Trophoblast cell (in vitro differentiated cells and primary cell): ENCODE results near the gene ADIPOR2.

Source experiments
- DNase-seq, 2 donors: peaks; one replicate each; pipeline ENCODE4 v3.0.0-alpha.2; 2016
- H2AFZ ChIP-seq: 2 replicates; pipeline ENCODE4 v1.6.1; 2013; ENCODE audit warnings: low read length, moderate library complexity, mild to moderate bottlenecking; ENCODE audit not compliant: insufficient read depth, poor library complexity
- H2AK5ac ChIP-seq: 2 replicates; pipeline ENCODE4 v1.6.1; 2013; ENCODE audit warnings: mild to moderate bottlenecking, low read length
- H2BK120ac ChIP-seq: 2 replicates; pipeline ENCODE4 v1.6.1; 2013; ENCODE audit warnings: low read length, mild to moderate bottlenecking, moderate library complexity; ENCODE audit not compliant: insufficient read depth, poor library complexity
- H2BK12ac ChIP-seq: 2 replicates; pipeline ENCODE4 v1.6.1; 2013; ENCODE audit warnings: mild to moderate bottlenecking, low read length, moderate library complexity
- H2BK5ac ChIP-seq: 2 replicates; pipeline ENCODE4 v1.6.1; 2013; ENCODE audit warnings: low read length, low read depth, moderate library complexity, mild to moderate bottlenecking; ENCODE audit not compliant: poor library complexity
- H3K14ac ChIP-seq: 2 replicates; pipeline ENCODE4 v1.6.1; 2013; ENCODE audit warnings: mild to moderate bottlenecking, low read length
- H3K18ac ChIP-seq: 2 replicates; pipeline ENCODE4 v1.6.1; 2013; ENCODE audit warnings: mild to moderate bottlenecking, low read length
- H3K23ac ChIP-seq: 2 replicates; pipeline ENCODE4 v1.6.1; 2013; ENCODE audit warnings: low read length
- H3K27ac ChIP-seq: 2 replicates; pipeline ENCODE4 v1.5.1; 2013; ENCODE audit warnings: low read depth, mild to moderate bottlenecking, inconsistent platforms, low read length, moderate library complexity
- H3K27me3 ChIP-seq: 2 replicates; pipeline ENCODE4 v1.6.1; 2013; ENCODE audit warnings: inconsistent platforms, mild to moderate bottlenecking, low read length, moderate library complexity; ENCODE audit not compliant: insufficient read depth
- H3K36me3 ChIP-seq, 2 experiments: 1 replicate in 1 of 2; 2 replicates in 1 of 2; pipeline ENCODE4 v1.6.1; 2013; ENCODE audit warnings: low read length in 2 of 2, mild to moderate bottlenecking in 2 of 2, moderate library complexity in 1 of 2; ENCODE audit not compliant: insufficient read depth in 2 of 2, control insufficient read depth in 1 of 2
- H3K4ac ChIP-seq: 2 replicates; pipeline ENCODE4 v1.6.1; 2013; ENCODE audit warnings: low read depth, mild to moderate bottlenecking, low read length, moderate library complexity
- H3K4me1 ChIP-seq, 2 experiments: 1 replicate in 1 of 2; 2 replicates in 1 of 2; pipeline ENCODE4 v1.6.1; 2013; ENCODE audit warnings: low read length in 2 of 2, mild to moderate bottlenecking in 2 of 2, moderate library complexity in 1 of 2; ENCODE audit not compliant: insufficient read depth in 2 of 2, control insufficient read depth in 1 of 2
- H3K4me2 ChIP-seq: 2 replicates; pipeline ENCODE4 v1.6.1; 2013; ENCODE audit warnings: inconsistent platforms, mild to moderate bottlenecking, low read length, moderate library complexity
- H3K4me3 ChIP-seq: 2 replicates; pipeline ENCODE4 v1.5.1; 2013; ENCODE audit warnings: mild to moderate bottlenecking, low read depth, low read length, inconsistent platforms
- H3K79me1 ChIP-seq: one replicate; pipeline ENCODE4 v1.6.1; 2013; ENCODE audit warnings: low read length
- H3K79me2 ChIP-seq: 2 replicates; pipeline ENCODE4 v1.6.1; 2013; ENCODE audit warnings: low read length, mild to moderate bottlenecking; ENCODE audit not compliant: control insufficient read depth, insufficient read depth, poor library complexity
- H3K9ac ChIP-seq: 2 replicates; pipeline ENCODE4 v1.6.1; 2013; ENCODE audit warnings: mild to moderate bottlenecking, low read length
- H3K9me3 ChIP-seq: 2 replicates; pipeline ENCODE4 v1.6.1; 2013; ENCODE audit warnings: low read depth, mild to moderate bottlenecking, control low read depth, inconsistent platforms, low read length; ENCODE audit not compliant: insufficient read depth
- H4K12ac ChIP-seq: 2 replicates; pipeline ENCODE4 v1.6.1; 2013; ENCODE audit warnings: low read depth, mild to moderate bottlenecking, low read length, moderate library complexity
- H4K8ac ChIP-seq: 2 replicates; pipeline ENCODE4 v1.6.1; 2013; ENCODE audit warnings: low read depth, mild to moderate bottlenecking, low read length, moderate library complexity
- H4K91ac ChIP-seq: one replicate; pipeline ENCODE4 v1.6.1; 2013; ENCODE audit warnings: low read depth, mild to moderate bottlenecking, low read length, moderate library complexity
- WGBS: extraction: QIAGEN DNeasy Blood & Tissue Kit; methylation state at CpG from one replicate; pipeline ENCODE4 v1.1.7; 2013; ENCODE audit warnings: missing lambda C conversion rate; ENCODE audit not compliant: insufficient read length, insufficient coverage; ENCODE audit errors: extremely low coverage; 5-methylcytosine and 5-hydroxymethylcytosine counted together

The ADIPOR2 gene

GRCh38 chr12:1832801-1833595 lies 142.1 kb downstream of the ADIPOR2 start:
- no peak overlapping the region for H3K18ac ChIP-seq
- WGBS = no CpG with 5 or more reads among the region's 17 CpGs
- no peak overlapping the region for H2AFZ ChIP-seq
- H3K36me3 ChIP-seq = no peaks in the 10 kb centered on the region
- no peaks in the 10 kb centered on the region for H3K27me3 ChIP-seq
- no peak for DNase-seq
- no peak overlapping the region for H3K4me2 ChIP-seq
- peaks cover 2% of the 10 kb centered on the region for H3K9me3 ChIP-seq
- no peak overlapping the region for H3K4ac ChIP-seq
- H2BK12ac ChIP-seq = no peak overlapping the region
- H3K9ac ChIP-seq = no peak overlapping the region
- H3K79me1 ChIP-seq = no peaks in the 10 kb centered on the region
- no peak overlapping the region for H4K91ac ChIP-seq
- H4K12ac ChIP-seq = no peak overlapping the region
- no peak overlapping the region for H3K23ac ChIP-seq
- no peak overlapping the region for H2BK5ac ChIP-seq
- H3K4me1 ChIP-seq = peaks cover under 1 to 5% of the 10 kb centered on the region in 2 experiments
- no peak overlapping the region for H3K14ac ChIP-seq
- H3K27ac ChIP-seq = no peak overlapping the region
- no peaks in the 10 kb centered on the region for H3K79me2 ChIP-seq
- H3K4me3 ChIP-seq = no peak overlapping the region
- H4K8ac ChIP-seq = no peak overlapping the region
- no peak overlapping the region for H2AK5ac ChIP-seq
- H2BK120ac ChIP-seq = no peak overlapping the region

GRCh38 chr12:1833596-1834028 lies 142.7 kb downstream of the ADIPOR2 start:
- Histone ChIP-seq H3K27me3 (no peaks in the 10 kb centered on the region), H3K79me1 (no peaks in the 10 kb centered on the region)
- WGBS = no CpG with 5 or more reads among the region's 10 CpGs

GRCh38 chr12:1834186-1834925 lies 143.5 kb downstream of the ADIPOR2 start:
- H3K14ac ChIP-seq = no peak overlapping the region
- H2AFZ ChIP-seq = no peak overlapping the region
- H2BK120ac ChIP-seq = no peak overlapping the region
- no peak overlapping the region for H2BK5ac ChIP-seq
- no peaks in the 10 kb centered on the region for H3K79me2 ChIP-seq
- no peaks in the 10 kb centered on the region for H3K27me3 ChIP-seq
- WGBS = no CpG with 5 or more reads among the region's 34 CpGs
- H3K4me2 ChIP-seq = no peak overlapping the region
- no peaks in the 10 kb centered on the region for H3K36me3 ChIP-seq
- peaks cover 4 to 5% of the 10 kb centered on the region in 2 experiments for H3K4me1 ChIP-seq
- H3K9ac ChIP-seq = no peak overlapping the region
- no peak overlapping the region for H2BK12ac ChIP-seq
- no peak overlapping the region for H4K8ac ChIP-seq
- H3K9me3 ChIP-seq = peaks cover 2% of the 10 kb centered on the region
- H3K18ac ChIP-seq = no peak overlapping the region
- no peak overlapping the region for H2AK5ac ChIP-seq
- H4K12ac ChIP-seq = no peak overlapping the region
- no peak overlapping the region for H3K4ac ChIP-seq
- H4K91ac ChIP-seq = no peak overlapping the region
- no peak for DNase-seq
- H3K23ac ChIP-seq = no peak overlapping the region
- no peak overlapping the region for H3K4me3 ChIP-seq
- no peaks in the 10 kb centered on the region for H3K79me1 ChIP-seq
- H3K27ac ChIP-seq = no peak overlapping the region

More at GRCh38 chr12:1833596-1834028, 142.7 kb downstream of the ADIPOR2 start:
- Histone ChIP-seq H2BK5ac (no peak overlapping the region), H3K79me2 (no peaks in the 10 kb centered on the region), H3K9me3 (peaks cover 2% of the 10 kb centered on the region), H2AFZ (no peak overlapping the region), H3K23ac (no peak overlapping the region), H3K14ac (no peak overlapping the region), H3K4ac (no peak overlapping the region), H3K18ac (no peak overlapping the region), H3K9ac (no peak overlapping the region), H3K36me3 (no peaks in the 10 kb centered on the region), H4K12ac (no peak overlapping the region), H3K27ac (no peak overlapping the region), H2BK120ac (no peak overlapping the region), H3K4me3 (no peak overlapping the region), H2BK12ac (no peak overlapping the region), H3K4me2 (no peak overlapping the region), H4K8ac (no peak overlapping the region), H3K4me1 (peaks cover 4 to 5% of the 10 kb centered on the region in 2 experiments), H2AK5ac (no peak overlapping the region), H4K91ac (no peak overlapping the region)
- DNase-seq = no peak

GRCh38 chr12:1835211-1836131 lies 144.6 kb downstream of the ADIPOR2 start:
- Histone ChIP-seq H3K27me3 (no peaks in the 10 kb centered on the region), H4K8ac (no peak overlapping the region), H3K79me1 (no peaks in the 10 kb centered on the region), H4K91ac (no peak overlapping the region), H2AFZ (no peak overlapping the region), H3K4me3 (no peak overlapping the region), H3K27ac (no peak overlapping the region), H4K12ac (no peak overlapping the region), H3K4me2 (no peak overlapping the region), H2BK12ac (no peak overlapping the region), H2AK5ac (no peak overlapping the region), H3K18ac (no peak overlapping the region), H2BK120ac (no peak overlapping the region), H3K14ac (no peak overlapping the region), H3K9me3 (peaks cover 2% of the 10 kb centered on the region), H3K4me1 (peaks cover 4 to 5% of the 10 kb centered on the region in 2 experiments), H3K4ac (no peak overlapping the region), H3K36me3 (no peaks in the 10 kb centered on the region), H3K23ac (no peak overlapping the region), H3K9ac (no peak overlapping the region), H3K79me2 (no peaks in the 10 kb centered on the region), H2BK5ac (no peak overlapping the region)
- WGBS = no CpG with 5 or more reads among the region's 22 CpGs
- DNase-seq = no peak
